GM23338 (cell line): ENCODE measurements around the gene UST. TPM values are rescaled to one million over a fixed set of nuclear protein-coding genes. Genes with fewer than 3 reads are reported as not detected.

Experiments
- ATAC-seq: fragments of 200-7000 bp; cut with Tn5 transposase; 3 replicates; pipeline ENCODE4 v1.9.1; 2020
- DNase-seq: peaks from one replicate; pipeline ENCODE4 v3.0.0-alpha.2; 2015; ENCODE audit warnings: low spot score
- H2AFZ ChIP-seq: fragments of 200-600 bp; sonication (generic); 2 replicates; pipeline ENCODE4 v1.8.0; 2016; ENCODE audit warnings: antibody characterized with exemption, mild to moderate bottlenecking, moderate library complexity
- H3F3A ChIP-seq: fragments of 200-600 bp; sonication (generic); replicated peaks from 2 replicates; pipeline ENCODE4 v1.8.0; 2017; ENCODE audit warnings: antibody characterized with exemption, mixed run types, low read depth
- H3K27ac ChIP-seq: fragments of 200-600 bp; sonication (generic); 2 replicates; pipeline ENCODE4 v1.6.1; 2016; ENCODE audit warnings: low read depth
- H3K27me3 ChIP-seq: fragments of 200-600 bp; sonication (generic); 2 replicates; pipeline ENCODE4 v1.8.0; 2016; ENCODE audit warnings: mild to moderate bottlenecking, mixed run types, moderate library complexity; ENCODE audit not compliant: insufficient read depth
- H3K36me3 ChIP-seq: fragments of 200-600 bp; sonication (generic); 2 replicates; pipeline ENCODE4 v1.8.0; 2016; ENCODE audit warnings: mild to moderate bottlenecking; ENCODE audit not compliant: insufficient read depth
- H3K4me1 ChIP-seq: fragments of 200-600 bp; sonication (generic); 2 replicates; pipeline ENCODE4 v1.8.0; 2016; ENCODE audit warnings: mild to moderate bottlenecking, moderate library complexity; ENCODE audit not compliant: insufficient read depth
- H3K4me2 ChIP-seq: fragments of 200-600 bp; sonication (generic); 2 replicates; pipeline ENCODE4 v1.7.1; 2017; ENCODE audit warnings: mixed run types
- H3K4me3 ChIP-seq: fragments of 200-600 bp; sonication (generic); 2 replicates; pipeline ENCODE4 v1.6.1; 2016; ENCODE audit warnings: mixed run types
- H3K79me2 ChIP-seq: fragments of 200-600 bp; sonication (generic); replicated peaks from 2 replicates; pipeline ENCODE4 v1.8.0; 2017; ENCODE audit warnings: mild to moderate bottlenecking; ENCODE audit not compliant: insufficient read depth
- H3K9me2 ChIP-seq: fragments of 200-600 bp; sonication (generic); 2 replicates; pipeline ENCODE4 v1.8.0; 2017; ENCODE audit not compliant: insufficient read depth
- H4K20me1 ChIP-seq: fragments of 200-600 bp; sonication (generic); replicated peaks from 2 replicates; pipeline ENCODE4 v1.8.0; 2017; ENCODE audit warnings: mild to moderate bottlenecking; ENCODE audit not compliant: insufficient read depth
- H3K27ac Mint-ChIP-seq: 2 replicates; pipeline ENCODE4 v1.8.0; 2020; ENCODE audit warnings: inconsistent platforms, mild to moderate bottlenecking, moderate library complexity, mixed read lengths
- H3K27me3 Mint-ChIP-seq: 3 replicates; pipeline ENCODE4 v1.8.0; 2022; ENCODE audit warnings: low read depth, mild to moderate bottlenecking, moderate library complexity, mixed read lengths, inconsistent platforms; ENCODE audit not compliant: insufficient read depth, poor library complexity
- H3K36me3 Mint-ChIP-seq: 3 replicates; pipeline ENCODE4 v1.8.0; 2021; ENCODE audit warnings: low read depth, mild to moderate bottlenecking, inconsistent platforms, moderate library complexity, mixed read lengths
- H3K4me1 Mint-ChIP-seq: 3 replicates; pipeline ENCODE4 v1.8.0; 2020; ENCODE audit warnings: mild to moderate bottlenecking, inconsistent platforms, mixed read lengths
- H3K4me3 Mint-ChIP-seq: 3 replicates; pipeline ENCODE4 v1.8.0; 2021; ENCODE audit warnings: moderate library complexity, mild to moderate bottlenecking, inconsistent platforms, mixed read lengths
- H3K9me3 Mint-ChIP-seq: 3 replicates; pipeline ENCODE4 v1.8.0; 2020; ENCODE audit warnings: moderate library complexity, mild to moderate bottlenecking, inconsistent platforms, mixed read lengths
- CREB1 ChIP-seq: fragments of 250-450 bp; sonication (Bioruptor Pico); IDR thresholded peaks from 2 replicates; pipeline ENCODE4 v1.5.0; 2020; ENCODE audit warnings: low read depth, mild to moderate bottlenecking, moderate library complexity
- EZH2 ChIP-seq: fragments of 200-600 bp; sonication (generic); IDR thresholded peaks from one replicate; pipeline ENCODE4 v1.8.0; 2017; ENCODE audit warnings: antibody characterized with exemption, mild to moderate bottlenecking, low read depth; ENCODE audit not compliant: unreplicated experiment
- EZH2phosphoT487 ChIP-seq: fragments of 200-600 bp; sonication (generic); IDR thresholded peaks from one replicate; pipeline ENCODE4 v1.8.1; 2018; ENCODE audit warnings: antibody characterized with exemption; ENCODE audit not compliant: unreplicated experiment
- NANOG ChIP-seq: IDR thresholded peaks from 2 replicates; pipeline ENCODE4 v1.6.1; 2016; ENCODE audit warnings: antibody characterized with exemption, borderline replicate concordance
- POLR2AphosphoS5 ChIP-seq: IDR thresholded peaks from 2 replicates; pipeline ENCODE4 v1.6.1; 2016; ENCODE audit warnings: antibody characterized with exemption, low read depth
- STAT1 ChIP-seq: IDR thresholded peaks from one replicate; pipeline ENCODE4 v1.6.1; 2016; ENCODE audit warnings: antibody characterized with exemption; ENCODE audit not compliant: unreplicated experiment
- ZNF114 ChIP-seq: fragments of 250-450 bp; sonication (Bioruptor Pico); IDR thresholded peaks from 2 replicates; pipeline ENCODE4 v1.5.0; 2020; ENCODE audit warnings: mild to moderate bottlenecking, moderate library complexity
- ZNF331 ChIP-seq: fragments of 250-450 bp; sonication (Bioruptor Pico); IDR thresholded peaks from 2 replicates; pipeline ENCODE4 v1.5.0; 2020; ENCODE audit warnings: low read depth, mild to moderate bottlenecking, moderate library complexity
- polyA plus RNA-seq: library from polyadenylated mRNA; unstranded; fragments of >200 nt; fragmentation: Nextera tagmentation; extraction: Ambion mirVana; gene quantifications from 2 replicates; pipeline ENCODE4 v1.2.1, GENCODE V29; 2016
- total RNA-seq: library from RNA; depleted of rRNA; stranded (reverse); fragments of >200 nt; shearing (Covaris generic); gene quantifications from 2 replicates; pipeline ENCODE4 v1.2.3, GENCODE V29; 2014
- TF ChIP-seq, protein P1 (sequence below), 2 experiments: fragments of 200-600 bp in 1 of 2; sonication (generic) in 1 of 2; conservative IDR thresholded peaks; 2 replicates each; pipeline versions ENCODE4 v1.5.1 to v1.6.1; 2016 to 2017; ENCODE audit warnings: antibody characterized with exemption in 2 of 2, low read depth in 2 of 2, mild to moderate bottlenecking in 2 of 2, moderate library complexity in 1 of 2
- TF ChIP-seq, protein P2 (sequence below): IDR thresholded peaks from 2 replicates; pipeline ENCODE4 v1.6.1; 2016; ENCODE audit warnings: antibody characterized with exemption
- TF ChIP-seq, protein P3 (sequence below): IDR thresholded peaks from one replicate; pipeline ENCODE4 v1.6.1; 2018; ENCODE audit warnings: antibody characterized with exemption; ENCODE audit not compliant: unreplicated experiment

Gene UST
- total and polyA plus RNA-seq, 2 experiments from 2014 or later: 12.6 to 33.0 TPM

- TF ChIP-seq, protein P1, sequence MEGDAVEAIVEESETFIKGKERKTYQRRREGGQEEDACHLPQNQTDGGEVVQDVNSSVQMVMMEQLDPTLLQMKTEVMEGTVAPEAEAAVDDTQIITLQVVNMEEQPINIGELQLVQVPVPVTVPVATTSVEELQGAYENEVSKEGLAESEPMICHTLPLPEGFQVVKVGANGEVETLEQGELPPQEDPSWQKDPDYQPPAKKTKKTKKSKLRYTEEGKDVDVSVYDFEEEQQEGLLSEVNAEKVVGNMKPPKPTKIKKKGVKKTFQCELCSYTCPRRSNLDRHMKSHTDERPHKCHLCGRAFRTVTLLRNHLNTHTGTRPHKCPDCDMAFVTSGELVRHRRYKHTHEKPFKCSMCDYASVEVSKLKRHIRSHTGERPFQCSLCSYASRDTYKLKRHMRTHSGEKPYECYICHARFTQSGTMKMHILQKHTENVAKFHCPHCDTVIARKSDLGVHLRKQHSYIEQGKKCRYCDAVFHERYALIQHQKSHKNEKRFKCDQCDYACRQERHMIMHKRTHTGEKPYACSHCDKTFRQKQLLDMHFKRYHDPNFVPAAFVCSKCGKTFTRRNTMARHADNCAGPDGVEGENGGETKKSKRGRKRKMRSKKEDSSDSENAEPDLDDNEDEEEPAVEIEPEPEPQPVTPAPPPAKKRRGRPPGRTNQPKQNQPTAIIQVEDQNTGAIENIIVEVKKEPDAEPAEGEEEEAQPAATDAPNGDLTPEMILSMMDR (conservative IDR thresholded peaks at IDR 0.05; ENCODE audit: low read depth in 2 of 2): no peak
- TF ChIP-seq ZNF331 (CRISPR knock-in tag) (no peak), NANOG (no peak), EZH2 (no peak), POLR2AphosphoS5 (no peak), ZNF114 (CRISPR knock-in tag) (no peak), STAT1 (no peak)
- TF ChIP-seq, protein P2, sequence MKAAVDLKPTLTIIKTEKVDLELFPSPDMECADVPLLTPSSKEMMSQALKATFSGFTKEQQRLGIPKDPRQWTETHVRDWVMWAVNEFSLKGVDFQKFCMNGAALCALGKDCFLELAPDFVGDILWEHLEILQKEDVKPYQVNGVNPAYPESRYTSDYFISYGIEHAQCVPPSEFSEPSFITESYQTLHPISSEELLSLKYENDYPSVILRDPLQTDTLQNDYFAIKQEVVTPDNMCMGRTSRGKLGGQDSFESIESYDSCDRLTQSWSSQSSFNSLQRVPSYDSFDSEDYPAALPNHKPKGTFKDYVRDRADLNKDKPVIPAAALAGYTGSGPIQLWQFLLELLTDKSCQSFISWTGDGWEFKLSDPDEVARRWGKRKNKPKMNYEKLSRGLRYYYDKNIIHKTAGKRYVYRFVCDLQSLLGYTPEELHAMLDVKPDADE: no peak
Measured at GRCh38 chr6:148790817-148791216, 44.0 kb downstream of the UST start (continued).

- Histone ChIP-seq H3K4me3 (no peak overlapping the region), H2AFZ (no peak overlapping the region), H3K27ac (no peak overlapping the region), H3F3A (no peaks in the 10 kb centered on the region), H3K36me3 (no peaks in the 10 kb centered on the region), H3K27me3 (no peaks in the 10 kb centered on the region), H4K20me1 (peaks cover 19% of the 10 kb centered on the region), H3K9me2 (no peaks in the 10 kb centered on the region), H3K4me2 (no peak overlapping the region), H3K79me2 (peaks cover 100% of the 10 kb centered on the region), H3K4me1 (peaks cover 34% of the 10 kb centered on the region)
- ATAC-seq (no peak), DNase-seq (no peak)
- peaks cover 7% of the 10 kb centered on the region; the same call in 2 of the 3 replicates for H3K9me3 Mint-ChIP-seq
- TF ChIP-seq NANOG (no peak), POLR2AphosphoS5 (no peak), CREB1 (CRISPR knock-in tag) (no peak), EZH2phosphoT487 (no peak)
- TF ChIP-seq, protein P1 (conservative IDR thresholded peaks at IDR 0.05; ENCODE audit: low read depth in 2 of 2): no peak
- TF ChIP-seq, protein P3, sequence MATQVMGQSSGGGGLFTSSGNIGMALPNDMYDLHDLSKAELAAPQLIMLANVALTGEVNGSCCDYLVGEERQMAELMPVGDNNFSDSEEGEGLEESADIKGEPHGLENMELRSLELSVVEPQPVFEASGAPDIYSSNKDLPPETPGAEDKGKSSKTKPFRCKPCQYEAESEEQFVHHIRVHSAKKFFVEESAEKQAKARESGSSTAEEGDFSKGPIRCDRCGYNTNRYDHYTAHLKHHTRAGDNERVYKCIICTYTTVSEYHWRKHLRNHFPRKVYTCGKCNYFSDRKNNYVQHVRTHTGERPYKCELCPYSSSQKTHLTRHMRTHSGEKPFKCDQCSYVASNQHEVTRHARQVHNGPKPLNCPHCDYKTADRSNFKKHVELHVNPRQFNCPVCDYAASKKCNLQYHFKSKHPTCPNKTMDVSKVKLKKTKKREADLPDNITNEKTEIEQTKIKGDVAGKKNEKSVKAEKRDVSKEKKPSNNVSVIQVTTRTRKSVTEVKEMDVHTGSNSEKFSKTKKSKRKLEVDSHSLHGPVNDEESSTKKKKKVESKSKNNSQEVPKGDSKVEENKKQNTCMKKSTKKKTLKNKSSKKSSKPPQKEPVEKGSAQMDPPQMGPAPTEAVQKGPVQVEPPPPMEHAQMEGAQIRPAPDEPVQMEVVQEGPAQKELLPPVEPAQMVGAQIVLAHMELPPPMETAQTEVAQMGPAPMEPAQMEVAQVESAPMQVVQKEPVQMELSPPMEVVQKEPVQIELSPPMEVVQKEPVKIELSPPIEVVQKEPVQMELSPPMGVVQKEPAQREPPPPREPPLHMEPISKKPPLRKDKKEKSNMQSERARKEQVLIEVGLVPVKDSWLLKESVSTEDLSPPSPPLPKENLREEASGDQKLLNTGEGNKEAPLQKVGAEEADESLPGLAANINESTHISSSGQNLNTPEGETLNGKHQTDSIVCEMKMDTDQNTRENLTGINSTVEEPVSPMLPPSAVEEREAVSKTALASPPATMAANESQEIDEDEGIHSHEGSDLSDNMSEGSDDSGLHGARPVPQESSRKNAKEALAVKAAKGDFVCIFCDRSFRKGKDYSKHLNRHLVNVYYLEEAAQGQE: no peak
- no peak overlapping the region for H3K4me3 Mint-ChIP-seq
- H3K4me1 Mint-ChIP-seq: peaks cover 41% of the 10 kb centered on the region
- no peaks in the 10 kb centered on the region for H3K27me3 Mint-ChIP-seq
- H3K36me3 Mint-ChIP-seq: peaks cover 46% of the 10 kb centered on the region
- H3K27ac Mint-ChIP-seq: no peak overlapping the region
Measured at GRCh38 chr6:148791372-148791771, 44.5 kb downstream of the UST start.
